Measurements from ENCODE around the gene AGAP3.
A peak's percentile ranks its signal among the peaks of the same experiment; 100 is the strongest.

Gene AGAP3

GRCh38 chr7:151076863-151077704, 9.2 kb upstream of the AGAP3 start:
- no peak for TF ChIP-seq REST (IDR thresholded peaks at IDR 0.05; ENCODE audit: insufficient read depth in 1 of 2, low read depth in 2 of 2, low read length in 2 of 2)
- TF ChIP-seq POLR2AphosphoS5 (IDR thresholded peaks at IDR 0.05; ENCODE audit: low read depth, low read length) = peak; percentile 54; the same call in 1 of the 2 replicates
- no peak for TF ChIP-seq FOXP2 (optimal IDR thresholded peaks at IDR 0.05; ENCODE audit: borderline replicate concordance, extremely low read depth, extremely low read length, insufficient read depth)
- TF ChIP-seq TAF1 (IDR thresholded peaks at IDR 0.05; ENCODE audit: borderline replicate concordance, insufficient read depth, low read length) = no peak
- TF ChIP-seq SIN3A (IDR thresholded peaks at IDR 0.05; ENCODE audit: borderline replicate concordance, insufficient read depth, low read length) = no peak

GRCh38 chr7:151077705-151078232, 8.5 kb upstream of the AGAP3 start:
- 0 out of 2 replicates have a peak, but pooled peaks have one; percentile 15 for TF ChIP-seq POLR2AphosphoS5 (IDR thresholded peaks at IDR 0.05; ENCODE audit: low read depth, low read length)
- TF ChIP-seq REST (IDR thresholded peaks at IDR 0.05; ENCODE audit: insufficient read depth in 1 of 2, low read depth in 2 of 2, low read length in 2 of 2) = no peak
- no peak for TF ChIP-seq FOXP2 (optimal IDR thresholded peaks at IDR 0.05; ENCODE audit: borderline replicate concordance, extremely low read depth, extremely low read length, insufficient read depth)

GRCh38 chr7:151078233-151079040, 7.8 kb upstream of the AGAP3 start:
- TF ChIP-seq FOXP2 (optimal IDR thresholded peaks at IDR 0.05; ENCODE audit: borderline replicate concordance, extremely low read depth, extremely low read length, insufficient read depth) (no peak), TAF1 (IDR thresholded peaks at IDR 0.05; ENCODE audit: borderline replicate concordance, insufficient read depth, low read length) (no peak), REST (IDR thresholded peaks at IDR 0.05; ENCODE audit: insufficient read depth in 1 of 2, low read depth in 2 of 2, low read length in 2 of 2) (no peak), POLR2AphosphoS5 (IDR thresholded peaks at IDR 0.05; ENCODE audit: low read depth, low read length) (no peak; the same call in none of the 2 replicates), SIN3A (IDR thresholded peaks at IDR 0.05; ENCODE audit: borderline replicate concordance, insufficient read depth, low read length) (no peak)

GRCh38 chr7:151079199-151079910, 6.9 kb upstream of the AGAP3 start:
- TF ChIP-seq POLR2AphosphoS5 (IDR thresholded peaks at IDR 0.05; ENCODE audit: low read depth, low read length) (no peak; the same call in 1 of the 2 replicates), FOXP2 (optimal IDR thresholded peaks at IDR 0.05; ENCODE audit: borderline replicate concordance, extremely low read depth, extremely low read length, insufficient read depth) (no peak), TAF1 (IDR thresholded peaks at IDR 0.05; ENCODE audit: borderline replicate concordance, insufficient read depth, low read length) (no peak), SIN3A (IDR thresholded peaks at IDR 0.05; ENCODE audit: borderline replicate concordance, insufficient read depth, low read length) (no peak), REST (IDR thresholded peaks at IDR 0.05; ENCODE audit: insufficient read depth in 1 of 2, low read depth in 2 of 2, low read length in 2 of 2) (no peak)

All from PFSK-1 (cell line).